Measurements from ENCODE around the gene JAK1.

GRCh38 chr1:64811131-64811530 is 155.2 kb downstream of the JAK1 start:
- TF ChIP-seq POLR2A (IDR thresholded peaks at IDR 0.05) (no peak), CTCF (IDR thresholded peaks at IDR 0.05) (no peak)
